ENCODE results near the gene IGSF3. TPM values are rescaled to one million over a fixed set of nuclear protein-coding genes. Genes with fewer than 3 reads are reported as not detected.
"Not testable (repeated sequence)": the region's sequence is repeated elsewhere in the genome, so short reads cannot be mapped to it uniquely, and the experiment has no call there.

Gene IGSF3
- total and polyA plus RNA-seq, 10 donors: 0.09 to 1.2 (median 0.56) TPM

DNA sequence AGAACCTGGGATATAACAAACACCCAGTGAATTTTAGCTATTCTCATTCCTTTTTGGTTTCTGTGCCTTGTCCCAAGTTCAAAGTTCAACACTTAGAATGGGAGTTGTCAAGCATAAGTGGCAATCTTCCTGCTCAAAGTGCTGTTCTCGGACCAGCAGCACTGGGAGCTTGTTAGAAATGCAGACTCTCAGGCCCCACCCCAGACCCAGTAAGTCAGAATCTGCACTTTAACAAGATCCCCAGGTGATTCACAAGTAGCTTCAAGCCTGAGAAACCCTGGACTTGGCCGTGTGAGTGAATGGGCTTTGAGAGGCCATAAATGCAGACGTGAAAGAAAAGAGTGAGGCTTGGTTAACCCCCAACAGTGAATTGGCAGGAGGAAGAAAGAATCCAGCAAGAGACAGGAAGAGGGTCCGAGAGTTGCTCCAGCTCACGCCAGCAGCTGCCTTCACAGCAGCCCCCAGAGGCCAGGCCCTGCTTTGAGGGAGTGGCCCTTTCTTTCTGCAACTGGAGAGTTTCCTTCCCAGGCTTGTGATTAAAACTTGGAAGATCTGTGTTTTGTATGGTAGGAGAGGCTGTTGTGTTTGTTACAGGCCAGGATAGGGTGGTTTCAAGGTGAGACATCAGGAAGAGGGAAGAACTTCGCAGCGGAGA is 75.5 kb downstream of the IGSF3 start:
- 71 to 91% (median 85%) methylated on average over 7 of the region's 7 CpGs for WGBS, 5 donors
- H3K4me3 ChIP-seq; H3K27ac ChIP-seq; H3K27me3 ChIP-seq (replicated peaks in 1 of 7); DNase-seq; H3K36me3 ChIP-seq; H3K9me3 ChIP-seq; intact Hi-C loops (cut with DNase I; ENCODE audit: low total_unique reads): not testable (repeated sequence)
- peaks cover 0 to 15% (median 8%) of the 10 kb centered on the region in 6 donors for H3K4me1 ChIP-seq

DNA sequence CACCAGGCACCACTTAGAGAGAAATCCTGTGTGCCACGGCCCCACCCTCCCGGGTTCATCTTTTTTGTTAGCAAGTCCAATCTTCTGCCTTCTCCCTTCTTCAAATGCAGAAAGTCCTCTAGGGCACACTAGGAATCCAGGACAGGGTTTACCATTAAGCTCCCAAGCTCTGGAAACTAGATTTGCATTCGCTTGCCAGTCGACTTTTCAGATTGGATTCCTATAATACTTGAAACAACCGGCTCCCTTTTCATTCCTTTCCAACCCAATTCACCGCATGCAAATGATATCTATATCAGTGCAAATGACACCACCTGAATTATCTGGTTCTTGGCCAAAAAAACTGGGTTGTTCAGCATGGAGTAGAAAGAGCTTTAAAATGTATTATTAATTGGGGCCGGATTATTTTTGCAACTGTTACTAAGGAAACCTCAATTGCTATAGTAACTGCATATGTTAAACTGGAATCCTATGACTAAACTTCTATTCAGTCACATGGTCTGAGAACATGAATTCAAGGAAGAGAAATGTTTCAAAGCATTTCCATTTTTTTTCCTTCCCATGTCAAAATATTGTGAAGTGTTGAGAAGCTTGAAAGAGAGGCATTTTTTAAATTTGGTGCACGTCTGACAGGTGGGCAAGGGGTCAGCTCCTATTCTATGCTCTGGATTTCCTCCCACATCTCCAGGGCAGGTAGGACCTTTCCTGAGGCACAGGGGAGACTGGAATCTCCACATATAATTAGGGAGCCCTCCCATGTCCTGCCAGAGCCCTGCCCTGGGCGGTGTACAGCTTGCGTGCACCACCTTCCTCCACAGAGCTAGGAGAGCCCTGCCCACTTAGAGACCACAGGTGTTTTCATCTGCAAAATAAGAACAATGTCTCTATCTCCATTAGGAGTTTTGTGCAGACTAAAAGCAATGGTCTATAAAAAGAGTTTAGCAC is 76.3 kb downstream of the IGSF3 start:
- WGBS, 5 donors: 74 to 95% (median 91%) methylated on average over 2 to 5 of the region's 10 CpGs
- H3K4me1 ChIP-seq; H3K27me3 ChIP-seq (replicated peaks in 1 of 7); H3K36me3 ChIP-seq; H3K27ac ChIP-seq; intact Hi-C loops (cut with DNase I; ENCODE audit: low total_unique reads); H3K9me3 ChIP-seq; H3K4me3 ChIP-seq; DNase-seq: not testable (repeated sequence)

DNA sequence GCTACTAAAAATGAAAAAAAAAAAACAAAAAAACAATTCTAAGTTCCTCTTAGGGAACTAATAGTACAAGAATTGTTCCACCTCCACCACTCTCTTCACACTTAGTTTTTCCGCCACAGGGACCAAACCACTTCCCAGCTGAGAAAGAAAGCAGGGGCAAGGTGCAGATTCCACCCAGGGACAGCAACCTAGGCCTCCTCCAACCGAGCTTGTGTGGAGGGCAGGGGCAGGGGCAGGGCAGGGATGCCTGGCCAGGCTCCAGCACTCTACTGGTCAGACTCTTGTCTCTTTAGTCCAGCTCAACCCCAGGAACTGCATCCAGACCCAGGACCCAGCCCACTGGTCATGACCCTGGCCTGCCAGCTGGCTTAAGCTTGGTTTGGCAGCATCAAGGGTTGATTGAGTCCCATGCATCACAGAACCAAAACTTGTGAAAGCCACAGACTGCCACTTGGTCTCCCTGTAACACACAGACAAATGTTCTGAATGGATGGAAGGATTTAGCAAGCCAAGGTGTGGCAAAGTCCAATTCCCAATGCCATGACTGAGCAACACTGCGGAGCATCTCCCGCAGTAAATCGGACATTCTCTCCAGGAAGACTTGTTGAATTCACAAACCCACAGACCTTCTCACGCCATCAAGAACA is 77.1 kb downstream of the IGSF3 start:
- DNase-seq; intact Hi-C loops (cut with DNase I; ENCODE audit: low total_unique reads): not testable (repeated sequence)
- WGBS, 5 donors: 38 to 86% (median 81%) methylated on average over 2 to 6 of the region's 6 CpGs

DNA sequence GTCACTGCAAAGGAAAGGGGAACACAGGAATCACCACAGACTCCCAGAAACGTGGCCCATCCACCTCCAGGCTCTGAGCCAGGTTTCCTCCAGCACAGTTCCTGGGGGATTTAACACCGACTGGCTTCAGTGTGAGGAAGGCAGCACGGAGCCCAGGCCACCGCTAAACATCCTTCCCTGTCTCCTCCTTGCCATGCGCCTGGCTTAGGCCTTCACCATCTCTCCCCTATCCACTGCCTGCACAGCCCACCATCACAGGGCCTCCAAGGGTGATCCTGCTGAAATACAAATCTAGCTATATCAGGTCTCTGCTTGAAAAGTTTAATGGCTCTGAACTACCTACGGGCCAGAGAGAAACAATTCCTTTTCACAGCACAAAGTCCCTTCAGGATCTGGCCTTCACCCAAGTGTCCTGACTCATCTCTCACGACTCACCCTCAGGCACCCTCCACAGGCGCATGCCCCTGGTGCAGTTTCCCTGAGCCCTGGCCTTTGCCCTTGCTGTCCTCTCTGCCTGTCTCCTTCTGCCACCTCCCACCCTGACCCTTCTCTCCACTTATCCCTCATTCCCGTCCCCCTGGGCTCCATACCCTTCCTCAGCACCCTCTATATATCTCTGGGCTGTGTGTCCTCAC is 78.3 kb downstream of the IGSF3 start:
- H3K27me3 ChIP-seq (replicated peaks in 1 of 7); H3K36me3 ChIP-seq; intact Hi-C loops (cut with DNase I; ENCODE audit: low total_unique reads); H3K27ac ChIP-seq; DNase-seq; H3K4me3 ChIP-seq; H3K4me1 ChIP-seq; H3K9me3 ChIP-seq: not testable (repeated sequence)
- 68 to 85% (median 72%) methylated on average over 9 of the region's 9 CpGs for WGBS, 5 donors

More for the DNA sequence above, 77.1 kb downstream of the IGSF3 start:
- H3K4me3 ChIP-seq; H3K36me3 ChIP-seq; H3K4me1 ChIP-seq; H3K27me3 ChIP-seq (replicated peaks in 1 of 7); H3K9me3 ChIP-seq; H3K27ac ChIP-seq: not testable (repeated sequence)

DNA sequence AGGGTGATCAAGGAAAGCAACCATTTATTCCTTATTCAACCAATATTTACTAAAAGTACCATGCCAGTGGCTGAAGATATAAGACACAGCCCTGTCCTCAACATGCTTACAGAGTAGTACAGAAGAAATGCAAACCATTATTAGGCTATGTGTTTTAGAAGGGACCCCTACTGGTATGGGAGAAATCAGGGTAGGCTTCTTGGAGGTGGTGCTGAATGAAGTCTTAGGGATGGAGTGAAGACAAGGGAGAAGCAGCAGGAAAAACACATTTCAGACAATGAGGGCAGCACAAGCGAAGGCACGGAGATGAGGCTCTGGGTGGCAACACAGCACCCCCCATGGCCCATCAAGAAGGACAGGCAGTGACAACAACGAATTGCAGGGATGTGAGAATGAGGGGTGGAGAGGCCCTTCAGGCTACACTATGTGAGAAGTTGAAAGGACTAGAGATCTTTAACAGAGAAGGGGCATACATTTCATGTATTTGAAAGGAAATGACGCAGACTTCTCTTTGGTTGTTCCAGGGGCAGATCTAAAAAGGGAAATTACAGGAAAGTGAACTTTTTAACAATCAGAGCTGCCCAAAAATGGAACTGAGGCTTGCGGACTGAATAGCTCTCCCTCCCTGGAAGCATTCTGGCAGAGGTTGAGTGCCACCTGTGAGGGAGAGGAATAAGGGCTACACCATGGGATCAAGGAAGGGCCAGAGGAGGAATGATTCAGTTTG is 79.9 kb downstream of the IGSF3 start:
- intact Hi-C loops (cut with DNase I; ENCODE audit: low total_unique reads): no loop called here

More for the DNA sequence above, 79.9 kb downstream of the IGSF3 start:
- H3K4me3 ChIP-seq: no peak overlapping the region
- no peaks in the 10 kb centered on the region for H3K4me1 ChIP-seq
- TF ChIP-seq POLR2AphosphoS5 (IDR thresholded peaks at IDR 0.05): no peak
- TF ChIP-seq, protein P1, sequence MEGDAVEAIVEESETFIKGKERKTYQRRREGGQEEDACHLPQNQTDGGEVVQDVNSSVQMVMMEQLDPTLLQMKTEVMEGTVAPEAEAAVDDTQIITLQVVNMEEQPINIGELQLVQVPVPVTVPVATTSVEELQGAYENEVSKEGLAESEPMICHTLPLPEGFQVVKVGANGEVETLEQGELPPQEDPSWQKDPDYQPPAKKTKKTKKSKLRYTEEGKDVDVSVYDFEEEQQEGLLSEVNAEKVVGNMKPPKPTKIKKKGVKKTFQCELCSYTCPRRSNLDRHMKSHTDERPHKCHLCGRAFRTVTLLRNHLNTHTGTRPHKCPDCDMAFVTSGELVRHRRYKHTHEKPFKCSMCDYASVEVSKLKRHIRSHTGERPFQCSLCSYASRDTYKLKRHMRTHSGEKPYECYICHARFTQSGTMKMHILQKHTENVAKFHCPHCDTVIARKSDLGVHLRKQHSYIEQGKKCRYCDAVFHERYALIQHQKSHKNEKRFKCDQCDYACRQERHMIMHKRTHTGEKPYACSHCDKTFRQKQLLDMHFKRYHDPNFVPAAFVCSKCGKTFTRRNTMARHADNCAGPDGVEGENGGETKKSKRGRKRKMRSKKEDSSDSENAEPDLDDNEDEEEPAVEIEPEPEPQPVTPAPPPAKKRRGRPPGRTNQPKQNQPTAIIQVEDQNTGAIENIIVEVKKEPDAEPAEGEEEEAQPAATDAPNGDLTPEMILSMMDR (IDR thresholded peaks at IDR 0.05 in 8 of 11, conservative IDR thresholded peaks at IDR 0.05 in 3 of 11): no peak
- TF ChIP-seq POLR2A (IDR thresholded peaks at IDR 0.05): no peak
- no peak overlapping the region for H3K27ac ChIP-seq
- H3K9me3 ChIP-seq: no peaks in the 10 kb centered on the region
- 56 to 66% (median 60%) methylated on average over 5 of the region's 5 CpGs for WGBS, 5 donors
- H3K27me3 ChIP-seq (replicated peaks in 1 of 7): no peaks in the 10 kb centered on the region
- no peak for DNase-seq
- H3K36me3 ChIP-seq: no peaks in the 10 kb centered on the region
